ENCODE results near the gene BCAS3. TPM values are rescaled to one million over a fixed set of nuclear protein-coding genes. Genes with fewer than 3 reads are reported as not detected.

The BCAS3 gene
- total RNA-seq, 1 experiment from 2014 or later, result 26.3 TPM

DNA sequence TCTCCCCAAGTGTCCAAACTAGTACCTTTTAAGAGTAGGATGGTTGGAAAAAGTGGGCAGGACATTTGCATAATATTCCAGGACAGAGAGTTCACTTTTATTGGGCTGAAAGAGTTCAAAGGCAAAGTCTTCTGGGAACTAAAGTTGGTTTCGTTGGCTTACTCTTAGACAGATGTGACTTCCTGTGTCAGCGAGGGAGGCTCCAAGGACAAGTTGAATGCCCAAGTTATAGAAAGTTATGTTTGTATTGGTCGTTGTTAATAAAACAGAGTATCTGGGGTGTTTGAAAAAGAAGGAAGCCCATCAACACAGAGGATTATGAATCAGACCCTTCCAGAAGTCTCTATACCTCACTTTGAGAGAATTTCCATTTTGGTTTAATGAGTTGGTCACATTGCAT lies 604.7 kb downstream of the BCAS3 start (continued):
- no peak for TF ChIP-seq EGR1 (IDR thresholded peaks at IDR 0.05; ENCODE audit: low read depth)
- no peak for TF ChIP-seq ELF1 (IDR thresholded peaks at IDR 0.05; ENCODE audit: borderline replicate concordance, low read depth)

GRCh38 chr17:61283043-61283442 lies 605.4 kb downstream of the BCAS3 start:
- H3K4me3 ChIP-seq (replicated peaks in 1 of 2; ENCODE audit: low read depth in 1 of 2, low read length in 2 of 2), result no peak overlapping the region
- H2AFZ ChIP-seq (ENCODE audit: low read depth, low read length, poor library complexity, severe bottlenecking), result no peak overlapping the region
- H3K4me2 ChIP-seq (ENCODE audit: low read length), result no peak overlapping the region
- H3K9me2 ChIP-seq (ENCODE audit: insufficient read depth), result no peaks in the 10 kb centered on the region
- no peak for TF ChIP-seq POLR2A (IDR thresholded peaks at IDR 0.05; ENCODE audit: borderline replicate concordance, extremely low read depth, insufficient read depth, insufficient read length)
- no peak for TF ChIP-seq ZNF274 (IDR thresholded peaks at IDR 0.05; ENCODE audit: low read depth, low read length)
- no peak for TF ChIP-seq EZH2 (IDR thresholded peaks at IDR 0.05)
- TF ChIP-seq SRF (IDR thresholded peaks at IDR 0.05; ENCODE audit: low read depth), result no peak
- TF ChIP-seq JUND (IDR thresholded peaks at IDR 0.05), result no peak
- TF ChIP-seq, protein P1, sequence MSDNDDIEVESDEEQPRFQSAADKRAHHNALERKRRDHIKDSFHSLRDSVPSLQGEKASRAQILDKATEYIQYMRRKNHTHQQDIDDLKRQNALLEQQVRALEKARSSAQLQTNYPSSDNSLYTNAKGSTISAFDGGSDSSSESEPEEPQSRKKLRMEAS (IDR thresholded peaks at IDR 0.05), result no peak
- no peak for TF ChIP-seq SP1 (IDR thresholded peaks at IDR 0.05; ENCODE audit: low read depth)
- TF ChIP-seq FOSL1 (IDR thresholded peaks at IDR 0.05; ENCODE audit: low read depth), result no peak
- TF ChIP-seq CBX3 (IDR thresholded peaks at IDR 0.05; ENCODE audit: low read depth), result no peak
- TF ChIP-seq, protein P2, sequence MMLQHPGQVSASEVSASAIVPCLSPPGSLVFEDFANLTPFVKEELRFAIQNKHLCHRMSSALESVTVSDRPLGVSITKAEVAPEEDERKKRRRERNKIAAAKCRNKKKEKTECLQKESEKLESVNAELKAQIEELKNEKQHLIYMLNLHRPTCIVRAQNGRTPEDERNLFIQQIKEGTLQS (IDR thresholded peaks at IDR 0.05), result no peak
- TF ChIP-seq SIN3A (IDR thresholded peaks at IDR 0.05; ENCODE audit: low read depth), result no peak
- TF ChIP-seq, protein P3, sequence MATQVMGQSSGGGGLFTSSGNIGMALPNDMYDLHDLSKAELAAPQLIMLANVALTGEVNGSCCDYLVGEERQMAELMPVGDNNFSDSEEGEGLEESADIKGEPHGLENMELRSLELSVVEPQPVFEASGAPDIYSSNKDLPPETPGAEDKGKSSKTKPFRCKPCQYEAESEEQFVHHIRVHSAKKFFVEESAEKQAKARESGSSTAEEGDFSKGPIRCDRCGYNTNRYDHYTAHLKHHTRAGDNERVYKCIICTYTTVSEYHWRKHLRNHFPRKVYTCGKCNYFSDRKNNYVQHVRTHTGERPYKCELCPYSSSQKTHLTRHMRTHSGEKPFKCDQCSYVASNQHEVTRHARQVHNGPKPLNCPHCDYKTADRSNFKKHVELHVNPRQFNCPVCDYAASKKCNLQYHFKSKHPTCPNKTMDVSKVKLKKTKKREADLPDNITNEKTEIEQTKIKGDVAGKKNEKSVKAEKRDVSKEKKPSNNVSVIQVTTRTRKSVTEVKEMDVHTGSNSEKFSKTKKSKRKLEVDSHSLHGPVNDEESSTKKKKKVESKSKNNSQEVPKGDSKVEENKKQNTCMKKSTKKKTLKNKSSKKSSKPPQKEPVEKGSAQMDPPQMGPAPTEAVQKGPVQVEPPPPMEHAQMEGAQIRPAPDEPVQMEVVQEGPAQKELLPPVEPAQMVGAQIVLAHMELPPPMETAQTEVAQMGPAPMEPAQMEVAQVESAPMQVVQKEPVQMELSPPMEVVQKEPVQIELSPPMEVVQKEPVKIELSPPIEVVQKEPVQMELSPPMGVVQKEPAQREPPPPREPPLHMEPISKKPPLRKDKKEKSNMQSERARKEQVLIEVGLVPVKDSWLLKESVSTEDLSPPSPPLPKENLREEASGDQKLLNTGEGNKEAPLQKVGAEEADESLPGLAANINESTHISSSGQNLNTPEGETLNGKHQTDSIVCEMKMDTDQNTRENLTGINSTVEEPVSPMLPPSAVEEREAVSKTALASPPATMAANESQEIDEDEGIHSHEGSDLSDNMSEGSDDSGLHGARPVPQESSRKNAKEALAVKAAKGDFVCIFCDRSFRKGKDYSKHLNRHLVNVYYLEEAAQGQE (IDR thresholded peaks at IDR 0.05; ENCODE audit: low read depth), result no peak
- no peak for TF ChIP-seq TCF7L2 (IDR thresholded peaks at IDR 0.05; ENCODE audit: borderline replicate concordance, extremely low read depth, insufficient read depth, insufficient read length)
- no peak for TF ChIP-seq ZFX (IDR thresholded peaks at IDR 0.05)
- TF ChIP-seq EGR1 (IDR thresholded peaks at IDR 0.05; ENCODE audit: low read depth), result no peak
- TF ChIP-seq, protein P4, sequence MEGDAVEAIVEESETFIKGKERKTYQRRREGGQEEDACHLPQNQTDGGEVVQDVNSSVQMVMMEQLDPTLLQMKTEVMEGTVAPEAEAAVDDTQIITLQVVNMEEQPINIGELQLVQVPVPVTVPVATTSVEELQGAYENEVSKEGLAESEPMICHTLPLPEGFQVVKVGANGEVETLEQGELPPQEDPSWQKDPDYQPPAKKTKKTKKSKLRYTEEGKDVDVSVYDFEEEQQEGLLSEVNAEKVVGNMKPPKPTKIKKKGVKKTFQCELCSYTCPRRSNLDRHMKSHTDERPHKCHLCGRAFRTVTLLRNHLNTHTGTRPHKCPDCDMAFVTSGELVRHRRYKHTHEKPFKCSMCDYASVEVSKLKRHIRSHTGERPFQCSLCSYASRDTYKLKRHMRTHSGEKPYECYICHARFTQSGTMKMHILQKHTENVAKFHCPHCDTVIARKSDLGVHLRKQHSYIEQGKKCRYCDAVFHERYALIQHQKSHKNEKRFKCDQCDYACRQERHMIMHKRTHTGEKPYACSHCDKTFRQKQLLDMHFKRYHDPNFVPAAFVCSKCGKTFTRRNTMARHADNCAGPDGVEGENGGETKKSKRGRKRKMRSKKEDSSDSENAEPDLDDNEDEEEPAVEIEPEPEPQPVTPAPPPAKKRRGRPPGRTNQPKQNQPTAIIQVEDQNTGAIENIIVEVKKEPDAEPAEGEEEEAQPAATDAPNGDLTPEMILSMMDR (IDR thresholded peaks at IDR 0.05 in 2 of 3, conservative IDR thresholded peaks at IDR 0.05 in 1 of 3; ENCODE audit: borderline replicate concordance in 1 of 3, insufficient read depth in 1 of 3, low read depth in 2 of 3, low read length in 2 of 3), result no peak
- TF ChIP-seq YY1 (IDR thresholded peaks at IDR 0.05; ENCODE audit: extremely low read depth, insufficient replicate concordance, low read depth, low read length), result no peak
- TF ChIP-seq ELF1 (IDR thresholded peaks at IDR 0.05; ENCODE audit: borderline replicate concordance, low read depth), result no peak
- TF ChIP-seq, protein P5, sequence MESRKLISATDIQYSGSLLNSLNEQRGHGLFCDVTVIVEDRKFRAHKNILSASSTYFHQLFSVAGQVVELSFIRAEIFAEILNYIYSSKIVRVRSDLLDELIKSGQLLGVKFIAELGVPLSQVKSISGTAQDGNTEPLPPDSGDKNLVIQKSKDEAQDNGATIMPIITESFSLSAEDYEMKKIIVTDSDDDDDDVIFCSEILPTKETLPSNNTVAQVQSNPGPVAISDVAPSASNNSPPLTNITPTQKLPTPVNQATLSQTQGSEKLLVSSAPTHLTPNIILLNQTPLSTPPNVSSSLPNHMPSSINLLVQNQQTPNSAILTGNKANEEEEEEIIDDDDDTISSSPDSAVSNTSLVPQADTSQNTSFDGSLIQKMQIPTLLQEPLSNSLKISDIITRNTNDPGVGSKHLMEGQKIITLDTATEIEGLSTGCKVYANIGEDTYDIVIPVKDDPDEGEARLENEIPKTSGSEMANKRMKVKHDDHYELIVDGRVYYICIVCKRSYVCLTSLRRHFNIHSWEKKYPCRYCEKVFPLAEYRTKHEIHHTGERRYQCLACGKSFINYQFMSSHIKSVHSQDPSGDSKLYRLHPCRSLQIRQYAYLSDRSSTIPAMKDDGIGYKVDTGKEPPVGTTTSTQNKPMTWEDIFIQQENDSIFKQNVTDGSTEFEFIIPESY (IDR thresholded peaks at IDR 0.05; ENCODE audit: extremely low read depth, insufficient replicate concordance, low read length), result no peak
- no peak for TF ChIP-seq EZH2phosphoT487 (IDR thresholded peaks at IDR 0.05; ENCODE audit: borderline replicate concordance)
- H3K79me2 ChIP-seq (ENCODE audit: insufficient read depth, low read length), result no peaks in the 10 kb centered on the region
- no peaks in the 10 kb centered on the region for H4K20me1 ChIP-seq (ENCODE audit: insufficient read depth)
- H3K27me3 ChIP-seq (ENCODE audit: insufficient read depth, low read length), result no peaks in the 10 kb centered on the region
- H3K9ac ChIP-seq (ENCODE audit: low read length), result no peak overlapping the region
- RAD21 ChIA-PET (ENCODE audit: low non-redundant PET in 1 of 2, low total read pairs in 2 of 2, uncharacterized antibody in 2 of 2, unreplicated experiment in 2 of 2), result no interaction called here
- H3K9me3 ChIP-seq (ENCODE audit: control insufficient read depth in 1 of 2, insufficient read depth in 1 of 2, low read depth in 1 of 2, low read length in 2 of 2), result no peaks in the 10 kb centered on the region
- intact Hi-C loops (cut with micrococcal nuclease), result no loop called here
- no peaks in the 10 kb centered on the region for H3K36me3 ChIP-seq (ENCODE audit: control insufficient read depth in 1 of 2, insufficient read depth in 2 of 2, low read length in 2 of 2)
- DNase-seq (ENCODE audit: low read depth, low spot score) (no peak), ATAC-seq (no peak)
- POLR2A ChIA-PET, result no interaction called here
- no TSS peak for BruUV-seq (replicated peaks)
- CTCF ChIA-PET, result no interaction called here
- no peak overlapping the region for H3K27ac ChIP-seq (ENCODE audit: low read depth, low read length)
- H3K4me1 ChIP-seq (ENCODE audit: control insufficient read depth in 1 of 2, insufficient read depth in 2 of 2, low read length in 2 of 2), result peaks cover 0 to 4% of the 10 kb centered on the region in 2 experiments; a peak in 1 of 4 replicates

Data from HCT116 (cell line).